NCI-H146 (cell line): ENCODE data around the gene GPR141.

Experiments
- DNase-seq: peaks from one replicate; lab custom pipeline; 2025; lab: John Stamatoyannopoulos, UW

Gene GPR141

GRCh38 chr7:37784015-37784414 is 100.4 kb downstream of the GPR141 start:
- DNase-seq, result no peak

DNA sequence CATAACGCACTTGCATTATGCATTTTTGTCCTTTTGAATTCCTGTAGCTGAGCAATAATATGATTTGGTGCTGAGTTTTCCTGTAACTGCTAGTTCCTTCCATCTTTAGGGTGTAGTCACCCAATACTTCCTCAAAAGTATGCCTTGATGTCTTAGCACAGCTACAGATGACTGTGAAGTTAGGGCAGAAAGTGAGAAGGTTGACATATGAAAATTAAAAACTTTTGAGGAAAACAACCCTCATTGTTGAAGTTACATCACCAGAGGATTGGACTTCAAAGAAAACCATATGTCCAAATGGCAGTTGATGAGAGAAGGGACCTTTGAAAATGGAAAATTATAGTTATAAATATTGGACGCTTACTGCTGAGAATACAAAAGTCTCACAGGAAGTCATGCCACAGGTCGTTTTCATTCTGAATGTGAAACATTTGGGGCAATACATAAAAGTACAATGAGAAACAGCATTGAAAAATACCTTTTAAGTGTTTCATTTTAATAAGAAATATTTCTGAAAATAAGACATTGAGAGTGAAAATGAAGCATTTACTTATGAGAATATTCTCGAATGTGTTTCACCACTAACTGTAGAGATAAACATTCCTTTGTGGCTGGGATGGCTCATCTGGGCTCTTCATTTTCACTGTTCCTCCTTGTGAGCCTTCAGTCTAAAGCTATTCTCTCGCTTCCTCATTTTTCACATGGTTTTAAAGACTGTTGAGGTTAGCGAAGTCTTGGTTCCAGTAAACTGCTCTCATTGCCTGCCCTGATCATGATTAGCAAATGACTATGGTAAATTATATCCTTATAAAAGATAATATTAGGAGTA is 103.4 kb downstream of the GPR141 start:
- DNase-seq, result no peak
